Astrocyte of the cerebellum (primary cell): ENCODE results near the gene CHN2.

ENCODE experiments used
- DNase-seq: peaks from one replicate; pipeline ENCODE4 v3.0.0-alpha.2; 2011; ENCODE audit warnings: low read depth
- H3K4me3 ChIP-seq: 2 replicates; pipeline ENCODE4 v1.5.1; 2011; ENCODE audit warnings: mild to moderate bottlenecking, low read depth, low read length, moderate library complexity
- CTCF ChIP-seq: IDR thresholded peaks from 2 replicates; pipeline ENCODE4 v1.5.1; 2012; ENCODE audit warnings: low read length, low read depth, moderate library complexity, mild to moderate bottlenecking; ENCODE audit errors: missing control alignments
- in situ Hi-C: cut with HindIII; loops from 2 replicates; pipeline ENCODE4 v1.10.0; 2017; ENCODE audit warnings: low sequenced_read_pairs

Gene CHN2

DNA sequence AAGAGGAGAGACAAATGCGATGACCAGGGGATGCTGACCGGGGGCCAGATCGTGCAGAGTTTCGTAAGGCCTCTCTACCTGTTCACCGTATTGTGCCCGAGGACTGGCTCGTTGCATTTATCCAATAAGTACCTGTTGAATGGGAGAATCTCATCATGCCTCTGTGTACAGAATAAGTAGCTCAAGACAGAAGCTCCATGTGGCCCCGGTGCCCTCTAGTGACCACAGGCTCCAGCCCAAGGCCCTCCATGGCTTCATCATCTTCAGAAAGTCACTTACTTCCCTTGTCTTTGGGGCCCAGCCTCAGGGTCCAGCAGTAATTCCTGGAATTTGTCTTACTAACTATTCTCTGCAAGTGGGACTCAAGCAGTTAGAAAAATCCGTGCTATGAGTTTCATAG lies 151.0 kb downstream of the CHN2 start:
- no peak for DNase-seq
- peak; percentile 40 for TF ChIP-seq CTCF
- H3K4me3 ChIP-seq = no peak overlapping the region
- in situ Hi-C loops = no loop called here

DNA sequence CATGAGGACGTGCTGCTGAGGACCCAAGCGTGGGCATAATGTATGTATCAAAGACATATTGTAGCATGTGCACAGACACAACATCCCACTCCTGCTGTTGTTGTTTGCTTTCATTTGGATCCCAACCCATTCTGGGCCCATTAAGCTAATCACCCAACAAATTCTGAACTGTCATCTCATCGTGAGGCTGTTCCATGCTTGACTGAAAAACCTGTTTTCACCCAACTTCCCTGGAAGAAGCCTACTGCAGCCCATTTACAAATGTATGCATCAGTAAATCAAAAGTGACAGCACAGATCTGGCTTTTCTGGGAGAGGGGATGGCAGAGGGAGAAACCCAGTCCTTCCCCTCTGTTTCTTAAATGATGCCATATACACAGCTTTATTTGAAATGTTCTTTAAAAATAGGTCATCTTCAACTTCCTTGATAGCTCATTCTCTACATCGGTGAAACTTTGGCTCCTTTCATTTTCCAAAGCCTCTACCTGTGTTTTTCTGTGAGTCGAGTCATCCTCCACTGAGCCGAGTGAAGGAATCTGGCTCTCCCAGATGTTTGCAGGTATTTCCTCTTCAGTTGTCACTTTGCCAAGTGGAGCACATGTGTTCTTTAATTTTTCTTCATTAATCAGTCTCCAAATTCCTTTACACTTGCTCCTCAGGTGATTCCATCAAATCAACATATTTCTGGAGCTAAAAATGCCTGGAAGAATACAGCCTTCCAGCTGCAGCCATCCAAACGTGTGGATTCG lies 151.8 kb downstream of the CHN2 start:
- in situ Hi-C loops = no loop called here
- H3K4me3 ChIP-seq = no peak overlapping the region
- TF ChIP-seq CTCF = no peak
- DNase-seq = no peak

DNA sequence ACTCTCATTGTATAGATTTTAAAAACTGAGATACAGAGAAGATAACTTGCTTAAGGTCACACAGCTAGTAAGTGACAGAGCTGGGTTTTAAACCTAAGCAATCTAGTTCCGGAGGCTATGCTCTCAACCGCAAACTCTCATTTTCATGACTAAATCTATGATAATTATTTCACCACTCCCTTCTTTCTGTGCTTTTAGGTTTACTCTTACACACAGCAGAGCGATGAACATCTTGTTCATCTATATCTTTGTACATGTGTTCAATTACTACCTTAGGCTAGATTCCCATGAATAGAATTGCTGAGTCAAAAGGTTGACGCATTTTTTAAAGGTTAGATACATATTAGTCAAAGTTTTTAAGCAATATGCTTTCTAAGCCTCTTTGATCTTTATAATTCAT lies 154.8 kb downstream of the CHN2 start:
- in situ Hi-C loops = no loop called here
- TF ChIP-seq CTCF = no peak
- no peak overlapping the region for H3K4me3 ChIP-seq
- no peak for DNase-seq

DNA sequence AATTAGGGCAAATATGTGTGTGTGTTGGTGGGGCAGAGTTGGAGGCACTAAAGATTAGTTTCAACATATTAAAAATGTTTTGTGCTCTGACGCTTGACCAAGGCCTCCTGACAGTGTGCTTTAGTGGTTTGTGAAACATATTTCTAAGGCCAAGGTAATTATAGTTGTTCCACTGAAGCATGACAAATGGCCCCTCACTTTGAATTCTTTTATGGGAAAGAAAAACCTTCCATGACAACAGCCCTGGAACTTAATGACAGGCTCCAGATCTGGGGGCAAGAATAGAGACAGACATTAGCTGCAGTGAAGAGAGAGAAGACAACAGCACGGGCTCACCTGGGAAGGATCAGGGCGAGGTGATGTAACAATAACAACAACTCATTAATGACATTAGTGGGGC lies 155.8 kb downstream of the CHN2 start:
- in situ Hi-C loops = no loop called here
- DNase-seq = peak; percentile 54
- no peak for TF ChIP-seq CTCF
- no peak overlapping the region for H3K4me3 ChIP-seq

- DNase-seq = no peak
- no peak for TF ChIP-seq CTCF
- no peak overlapping the region for H3K4me3 ChIP-seq
- in situ Hi-C loops = no loop called here
These were observed 157.5 kb downstream of the CHN2 start for GRCh38 chr7:29352041-29352440.

- TF ChIP-seq CTCF = no peak
- no peak for DNase-seq
- in situ Hi-C loops = no loop called here
- H3K4me3 ChIP-seq = no peak overlapping the region
These were observed 159.2 kb downstream of the CHN2 start for GRCh38 chr7:29353810-29354209.
